ENCODE measurements around the gene PJVK. TPM values are rescaled to one million over a fixed set of nuclear protein-coding genes. Genes with fewer than 3 reads are reported as not detected.

The PJVK gene
- polyA plus RNA-seq, 1 donor (not counting 4 experiments of a cell fraction or from before 2014, with no cell fraction given) = 3.5 TPM

- H3K79me2 ChIP-seq (ENCODE audit: control insufficient read depth, insufficient read depth, low read length) = peaks cover 4% of the 10 kb centered on the region
- H3K27me3 ChIP-seq (ENCODE audit: control insufficient read depth, extremely low read depth, insufficient read depth, low read length) = no peaks in the 10 kb centered on the region
- dilution Hi-C loops (cut with MboI; ENCODE audit: extremely low pct_ligation_motif_present, low sequenced_read_pairs) = no loop called here
- no peaks in the 10 kb centered on the region for H4K20me1 ChIP-seq (ENCODE audit: control insufficient read depth, extremely low read depth, insufficient read depth, low read length)
- no peaks in the 10 kb centered on the region for H3K36me3 ChIP-seq (ENCODE audit: control insufficient read depth in 2 of 2, extremely low read depth in 1 of 2, insufficient read depth in 2 of 2, low read length in 2 of 2)
- no peaks in the 10 kb centered on the region for H3K9me3 ChIP-seq (ENCODE audit: control insufficient read depth, low read depth, low read length)
- TF ChIP-seq EZH2 (IDR thresholded peaks at IDR 0.05; ENCODE audit: low read length) (no peak), CTCF (optimal IDR thresholded peaks at IDR 0.05 in 1 of 3, IDR thresholded peaks at IDR 0.05 in 1 of 3, conservative IDR thresholded peaks at IDR 0.05 in 1 of 3; ENCODE audit: extremely low read depth in 1 of 3, insufficient read depth in 2 of 3, low read length in 3 of 3) (no peak)
- peak overlapping the region; percentile 91 for H3K27ac ChIP-seq (ENCODE audit: control insufficient read depth, insufficient read depth, low read length)
- H3K4me1 ChIP-seq (ENCODE audit: control insufficient read depth, extremely low read depth, insufficient read depth, low read length) = peaks cover 26% of the 10 kb centered on the region
- peak overlapping the region; percentile 56 to 95 (median 90) for H3K4me3 ChIP-seq (ENCODE audit: control insufficient read depth in 2 of 3, extremely low read depth in 1 of 3, insufficient read depth in 2 of 3, low read depth in 1 of 3, low read length in 3 of 3)
- H3K4me2 ChIP-seq (ENCODE audit: control insufficient read depth, extremely low read depth, insufficient read depth, low read depth, low read length) = peak overlapping the region; percentile 94
- DNase-seq (ENCODE audit: low read depth, low spot score) = no peak
- H2AFZ ChIP-seq (ENCODE audit: control insufficient read depth, low read length) = peak overlapping the region; percentile 87
- peak overlapping the region; percentile 89 for H3K9ac ChIP-seq (ENCODE audit: control insufficient read depth, extremely low read depth, insufficient read depth, low read length)
- H3K9me1 ChIP-seq (ENCODE audit: control insufficient read depth, extremely low read depth, insufficient read depth, low read length) = no peaks in the 10 kb centered on the region
- no peak for FAIRE-seq
These were observed 37.5 kb upstream of the PJVK start for GRCh38 chr2:178413472-178414265.

- Histone ChIP-seq H3K4me2 (ENCODE audit: control insufficient read depth, extremely low read depth, insufficient read depth, low read depth, low read length) (peak overlapping the region; percentile 94), H3K27me3 (ENCODE audit: control insufficient read depth, extremely low read depth, insufficient read depth, low read length) (no peaks in the 10 kb centered on the region), H3K4me3 (ENCODE audit: control insufficient read depth in 2 of 3, extremely low read depth in 1 of 3, insufficient read depth in 2 of 3, low read depth in 1 of 3, low read length in 3 of 3) (peak overlapping the region; percentile 56 to 95 (median 90)), H3K9ac (ENCODE audit: control insufficient read depth, extremely low read depth, insufficient read depth, low read length) (peak overlapping the region; percentile 89), H3K9me3 (ENCODE audit: control insufficient read depth, low read depth, low read length) (no peaks in the 10 kb centered on the region), H3K27ac (ENCODE audit: control insufficient read depth, insufficient read depth, low read length) (peak overlapping the region; percentile 91), H4K20me1 (ENCODE audit: control insufficient read depth, extremely low read depth, insufficient read depth, low read length) (no peaks in the 10 kb centered on the region), H3K36me3 (ENCODE audit: control insufficient read depth in 2 of 2, extremely low read depth in 1 of 2, insufficient read depth in 2 of 2, low read length in 2 of 2) (no peaks in the 10 kb centered on the region), H2AFZ (ENCODE audit: control insufficient read depth, low read length) (peak overlapping the region; percentile 87), H3K4me1 (ENCODE audit: control insufficient read depth, extremely low read depth, insufficient read depth, low read length) (peaks cover 30% of the 10 kb centered on the region), H3K9me1 (ENCODE audit: control insufficient read depth, extremely low read depth, insufficient read depth, low read length) (no peaks in the 10 kb centered on the region), H3K79me2 (ENCODE audit: control insufficient read depth, insufficient read depth, low read length) (peaks cover 4% of the 10 kb centered on the region)
- TF ChIP-seq CTCF (optimal IDR thresholded peaks at IDR 0.05 in 1 of 3, IDR thresholded peaks at IDR 0.05 in 1 of 3, conservative IDR thresholded peaks at IDR 0.05 in 1 of 3; ENCODE audit: extremely low read depth in 1 of 3, insufficient read depth in 2 of 3, low read length in 3 of 3) (peak; percentile 88 to 97 (median 89)), EZH2 (IDR thresholded peaks at IDR 0.05; ENCODE audit: low read length) (no peak)
- DNase-seq (ENCODE audit: low read depth, low spot score) (peak; percentile 73), FAIRE-seq (peak; percentile 80)
- dilution Hi-C loops (cut with MboI; ENCODE audit: extremely low pct_ligation_motif_present, low sequenced_read_pairs) = no loop called here
These were observed 36.6 kb upstream of the PJVK start for GRCh38 chr2:178414266-178415247.

Data from keratinocyte (primary cell).